OCI-LY7 (cell line): ENCODE results near the gene GSX1.
"Not testable (repeated sequence)": the region's sequence is repeated elsewhere in the genome, so short reads cannot be mapped to it uniquely, and the experiment has no call there.

Experiments used
- EZH2phosphoT487 ChIP-seq: fragments of 200-600 bp; sonication (generic); IDR thresholded peaks from 2 replicates; pipeline ENCODE4 v1.6.1; 2018; ENCODE audit warnings: low read depth, borderline replicate concordance, mild to moderate bottlenecking, mixed run types, antibody characterized with exemption, low read length, moderate library complexity, mixed read lengths
- TF ChIP-seq, protein P1 (sequence below): fragments of 200-600 bp; sonication (generic); conservative IDR thresholded peaks from 2 replicates; pipeline ENCODE4 v1.5.1; 2014; ENCODE audit warnings: mild to moderate bottlenecking, antibody characterized with exemption, low read length, moderate library complexity, mixed read lengths

DNA sequence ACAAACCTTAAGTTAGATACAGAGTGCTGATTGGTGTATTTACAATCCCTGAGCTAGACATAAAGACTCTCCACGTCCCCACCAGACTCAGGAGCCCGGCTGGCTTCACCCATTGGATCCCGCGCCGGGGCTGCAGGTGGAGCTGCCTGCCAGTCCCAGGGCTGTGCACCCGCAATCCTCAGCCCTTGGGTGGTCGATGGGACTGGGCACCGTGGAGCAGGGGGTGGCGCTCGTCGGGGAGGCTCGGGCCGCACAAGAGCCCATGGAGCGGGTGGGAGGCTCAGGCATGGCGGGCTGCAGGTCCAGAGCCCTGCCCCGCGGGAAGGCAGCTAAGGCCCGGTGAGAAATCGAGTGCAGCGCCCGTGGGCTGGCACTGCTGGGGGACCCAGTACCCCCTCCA lies 44.1 kb upstream of the GSX1 start:
- TF ChIP-seq, protein P1, sequence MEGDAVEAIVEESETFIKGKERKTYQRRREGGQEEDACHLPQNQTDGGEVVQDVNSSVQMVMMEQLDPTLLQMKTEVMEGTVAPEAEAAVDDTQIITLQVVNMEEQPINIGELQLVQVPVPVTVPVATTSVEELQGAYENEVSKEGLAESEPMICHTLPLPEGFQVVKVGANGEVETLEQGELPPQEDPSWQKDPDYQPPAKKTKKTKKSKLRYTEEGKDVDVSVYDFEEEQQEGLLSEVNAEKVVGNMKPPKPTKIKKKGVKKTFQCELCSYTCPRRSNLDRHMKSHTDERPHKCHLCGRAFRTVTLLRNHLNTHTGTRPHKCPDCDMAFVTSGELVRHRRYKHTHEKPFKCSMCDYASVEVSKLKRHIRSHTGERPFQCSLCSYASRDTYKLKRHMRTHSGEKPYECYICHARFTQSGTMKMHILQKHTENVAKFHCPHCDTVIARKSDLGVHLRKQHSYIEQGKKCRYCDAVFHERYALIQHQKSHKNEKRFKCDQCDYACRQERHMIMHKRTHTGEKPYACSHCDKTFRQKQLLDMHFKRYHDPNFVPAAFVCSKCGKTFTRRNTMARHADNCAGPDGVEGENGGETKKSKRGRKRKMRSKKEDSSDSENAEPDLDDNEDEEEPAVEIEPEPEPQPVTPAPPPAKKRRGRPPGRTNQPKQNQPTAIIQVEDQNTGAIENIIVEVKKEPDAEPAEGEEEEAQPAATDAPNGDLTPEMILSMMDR, result not testable (repeated sequence)
- TF ChIP-seq EZH2phosphoT487, result not testable (repeated sequence)
